Stimulated activated CD8-positive, alpha-beta memory T cell treated with anti-CD3 and anti-CD28 coated beads, Interleukin-2, amount 100 ng/mL, for 1 hour (primary cell): Measurements from ENCODE around the gene DVL1.
"Not testable (repeated sequence)": the region's sequence is repeated elsewhere in the genome, so short reads cannot be mapped to it uniquely, and the experiment has no call there.

ENCODE experiments used
- DNase-seq, 2 donors: peaks; one replicate each; pipeline ENCODE4 v3.0.0-alpha.2; 2020; ENCODE audit warnings: low read depth in 2 of 2

DVL1 gene

GRCh38 chr1:1327291-1327690 lies 21.9 kb downstream of the DVL1 start:
- no peak for DNase-seq

DNA sequence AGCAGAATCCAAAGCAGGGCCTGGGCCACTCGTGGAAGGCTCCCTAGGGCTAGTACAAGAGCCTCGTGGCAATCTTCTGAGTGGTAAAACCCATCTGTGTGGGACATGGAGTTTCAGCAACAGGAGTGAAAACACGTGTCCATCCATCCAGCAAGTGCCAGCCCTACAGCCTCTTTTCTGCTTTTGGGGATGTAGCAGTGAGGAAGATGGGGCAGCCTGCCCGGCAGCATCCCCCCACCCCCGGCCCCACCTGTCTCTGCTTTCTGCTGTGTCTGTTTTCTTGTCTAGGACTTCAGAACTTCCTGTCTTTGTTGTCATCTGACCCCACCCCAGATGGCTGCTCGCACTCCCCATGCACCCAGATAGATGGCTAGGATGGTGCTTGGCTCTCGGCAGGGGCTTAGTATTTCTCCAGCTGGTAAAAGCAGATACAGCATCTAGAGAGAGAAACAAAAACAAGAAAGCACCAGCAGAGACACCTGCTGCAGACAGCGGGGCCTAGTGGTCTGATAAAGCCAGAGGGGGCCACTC lies 23.1 kb downstream of the DVL1 start:
- no peak for DNase-seq

DNA sequence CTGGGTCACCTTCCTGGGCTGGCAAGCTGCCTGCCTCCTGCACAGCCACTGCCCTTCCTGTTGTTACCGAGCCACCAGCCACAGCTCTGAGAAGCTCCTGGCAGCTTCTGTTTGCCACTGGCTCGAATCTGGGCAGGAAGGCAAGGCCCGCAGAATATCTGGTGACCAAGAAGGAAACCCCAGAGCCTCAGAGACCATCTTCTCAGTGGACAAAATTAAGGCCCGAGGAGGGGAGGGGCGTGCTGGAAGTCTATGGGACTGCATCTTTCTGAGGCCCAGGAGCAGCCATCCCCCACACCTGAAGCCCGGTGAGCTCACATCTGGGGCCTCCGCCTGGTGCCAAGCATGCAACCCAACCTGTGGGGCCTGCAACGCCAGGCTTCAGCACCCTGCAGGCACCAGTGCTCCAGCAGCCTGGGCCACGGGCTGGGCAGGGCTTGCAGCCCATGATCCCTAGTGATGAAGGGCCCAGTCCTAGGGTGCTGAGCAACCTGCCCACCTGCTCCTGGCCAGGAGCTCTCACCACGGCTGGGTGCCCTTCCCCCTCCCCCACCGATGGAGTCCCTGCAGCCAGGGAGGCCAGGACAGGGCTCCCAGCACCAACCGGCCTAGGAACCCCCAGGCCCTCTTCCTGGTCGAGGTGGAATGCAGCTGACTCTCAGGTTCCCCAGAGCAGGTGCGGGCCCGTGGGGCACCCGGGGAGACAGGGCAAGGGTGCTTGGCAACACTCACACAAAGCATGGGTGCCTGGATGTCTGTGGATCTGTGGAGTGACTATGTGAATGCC lies 23.7 kb downstream of the DVL1 start:
- no peak for DNase-seq

GRCh38 chr1:1324524-1325287 lies 24.5 kb downstream of the DVL1 start, which contains the start of the genes CPTP and INTS11:
Gene CPTP (plus strand): TSS chr1:1324802. CDS start chr1:1326911, 2,109 bp downstream.
Gene INTS11 (minus strand): TSS chr1:1324660. CDS start chr1:1324608, 52 bp downstream.
- DNase-seq = peak; percentile 91 to 96

DNA sequence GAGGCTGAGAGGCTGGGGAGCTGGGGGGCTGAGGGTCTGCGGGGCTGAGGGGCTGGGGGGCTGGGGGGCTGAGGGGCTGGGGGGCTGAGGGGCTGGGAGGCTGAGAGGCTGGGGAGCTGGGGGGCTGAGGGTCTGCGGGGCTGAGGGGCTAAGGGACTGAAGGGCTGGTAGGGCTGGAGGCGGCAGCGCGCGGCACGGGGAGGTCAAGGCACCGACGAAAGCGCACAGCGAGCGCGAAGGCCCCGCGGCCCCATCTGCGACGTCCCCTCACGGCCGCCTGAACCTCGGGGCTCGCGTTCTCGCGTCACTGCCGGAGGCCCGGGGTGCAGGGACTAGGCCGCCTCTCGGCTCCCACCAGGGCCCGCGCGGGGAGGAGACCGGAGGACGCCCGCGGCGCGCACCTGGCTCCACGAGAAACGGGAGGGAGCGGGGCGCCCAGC lies 25.1 kb downstream of the DVL1 start:
- DNase-seq = no peak

DNA sequence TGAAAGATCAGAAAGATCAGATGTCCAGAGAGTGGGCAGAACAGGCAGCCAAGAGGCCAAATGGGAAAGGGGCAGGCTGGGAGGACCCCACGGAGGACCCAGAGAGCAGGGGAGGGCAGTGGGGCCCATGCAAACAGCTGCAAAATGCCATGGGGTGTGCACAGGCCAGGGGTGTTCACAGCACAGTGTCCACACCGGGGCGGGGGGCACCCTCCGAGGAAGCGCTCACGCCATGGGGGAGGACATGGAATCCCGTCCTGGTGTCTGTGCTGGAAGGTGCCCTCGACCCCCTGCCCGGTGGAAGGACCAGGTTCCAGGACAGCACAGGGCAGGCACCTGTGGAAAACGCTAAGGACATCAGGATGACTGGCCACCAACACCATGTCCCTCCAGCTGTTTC lies 26.3 kb downstream of the DVL1 start:
- no peak for DNase-seq

DNA sequence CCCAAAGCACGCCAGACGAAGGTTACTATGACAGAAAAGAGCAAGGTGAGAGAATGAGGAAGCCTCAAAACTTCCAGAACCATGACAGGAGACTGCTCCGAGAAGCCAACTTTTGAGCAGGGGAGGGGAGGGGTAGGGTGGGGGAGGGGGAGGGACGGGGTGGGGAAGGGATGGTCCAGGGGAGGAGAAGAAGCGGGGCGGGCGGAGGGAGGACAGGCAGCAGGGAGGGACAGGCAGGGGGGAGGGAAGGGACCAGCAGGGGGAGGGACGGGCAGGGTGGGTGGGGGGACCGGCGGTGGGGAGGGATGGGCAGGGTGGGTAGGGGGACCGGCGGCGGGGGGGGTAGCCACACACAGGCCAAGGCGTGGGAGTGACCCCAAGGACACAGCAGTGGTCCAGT lies 26.8 kb downstream of the DVL1 start:
- no peak for DNase-seq

DNA sequence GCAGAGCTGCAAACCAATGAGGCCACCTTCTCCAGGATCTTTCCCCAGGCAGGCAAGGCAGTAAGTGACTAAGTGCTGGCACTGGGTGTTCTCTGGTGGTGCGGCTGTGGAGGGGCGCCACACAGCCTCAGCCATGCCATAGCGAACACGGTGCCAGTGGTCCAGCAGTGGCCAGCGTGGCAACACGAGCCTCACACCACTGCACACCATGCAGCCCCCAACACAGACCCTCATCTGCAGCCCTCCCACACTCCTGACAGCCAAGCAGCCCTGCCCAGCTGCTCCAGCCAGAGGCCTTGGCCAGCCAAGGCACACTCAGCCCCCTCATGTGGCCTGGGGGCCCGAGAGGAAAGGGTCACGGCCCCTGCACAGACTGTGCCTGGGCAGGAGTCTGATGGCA lies 27.7 kb downstream of the DVL1 start:
- no peak for DNase-seq

GRCh38 chr1:1320666-1321448 lies 28.4 kb downstream of the DVL1 start:
- no peak for DNase-seq

DNA sequence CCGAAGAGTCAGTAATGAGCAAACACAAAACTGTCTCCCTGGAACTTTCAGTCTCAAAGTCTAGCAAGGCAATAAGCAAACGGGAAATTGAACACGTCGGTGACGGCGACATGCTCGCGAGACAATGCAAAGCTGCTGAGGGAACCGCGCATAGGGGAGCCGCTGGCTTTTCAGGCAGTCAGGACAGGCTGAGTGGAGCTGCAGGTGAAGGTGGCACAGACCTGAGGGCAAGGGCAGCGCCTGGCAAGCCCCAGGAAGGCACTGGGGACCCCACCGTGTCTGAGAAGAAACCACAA lies 29.6 kb downstream of the DVL1 start:
- DNase-seq = no peak

DNA sequence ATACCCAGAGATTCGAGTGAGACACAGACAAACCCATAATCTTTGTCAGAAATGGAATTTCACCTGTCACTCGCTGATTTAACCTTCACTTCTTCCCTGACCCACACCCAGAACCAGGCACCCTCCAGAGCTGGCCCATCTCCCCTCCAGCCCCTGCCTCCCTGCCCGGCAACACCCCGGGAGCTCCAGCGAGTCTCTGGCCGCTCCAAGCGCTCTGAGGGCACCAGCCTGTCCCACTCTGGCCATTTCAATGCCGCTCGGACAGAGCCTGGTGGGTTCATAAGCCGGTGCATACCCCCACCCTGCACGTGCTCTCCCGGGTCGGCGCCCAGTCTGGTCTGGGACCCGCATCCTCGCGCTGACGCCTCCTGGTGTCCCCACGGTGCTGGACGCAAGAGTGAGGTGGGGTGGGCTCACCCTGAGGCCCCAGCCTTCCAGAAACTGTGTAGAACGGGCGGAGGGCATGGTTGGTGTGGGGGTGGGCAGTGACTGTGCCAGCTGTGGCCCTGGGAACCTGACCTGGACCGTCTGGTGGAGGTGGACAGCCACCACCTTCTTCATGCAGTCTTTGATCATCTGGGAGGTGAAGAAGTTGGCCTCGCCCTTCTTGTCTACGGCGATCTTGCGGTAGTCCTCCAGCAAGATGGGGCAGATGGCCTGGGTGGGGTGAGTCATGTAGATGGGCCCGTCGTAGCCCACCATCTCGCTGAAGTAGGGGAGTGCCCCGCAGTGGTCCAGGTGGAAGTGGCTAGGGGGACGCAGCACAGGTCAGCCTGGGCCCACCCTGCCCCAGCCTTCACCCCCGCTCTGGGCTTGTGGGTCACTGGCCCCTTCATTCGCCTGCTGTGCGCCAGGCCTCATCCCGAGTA lies 30.2 kb downstream of the DVL1 start:
- no peak for DNase-seq

DNA sequence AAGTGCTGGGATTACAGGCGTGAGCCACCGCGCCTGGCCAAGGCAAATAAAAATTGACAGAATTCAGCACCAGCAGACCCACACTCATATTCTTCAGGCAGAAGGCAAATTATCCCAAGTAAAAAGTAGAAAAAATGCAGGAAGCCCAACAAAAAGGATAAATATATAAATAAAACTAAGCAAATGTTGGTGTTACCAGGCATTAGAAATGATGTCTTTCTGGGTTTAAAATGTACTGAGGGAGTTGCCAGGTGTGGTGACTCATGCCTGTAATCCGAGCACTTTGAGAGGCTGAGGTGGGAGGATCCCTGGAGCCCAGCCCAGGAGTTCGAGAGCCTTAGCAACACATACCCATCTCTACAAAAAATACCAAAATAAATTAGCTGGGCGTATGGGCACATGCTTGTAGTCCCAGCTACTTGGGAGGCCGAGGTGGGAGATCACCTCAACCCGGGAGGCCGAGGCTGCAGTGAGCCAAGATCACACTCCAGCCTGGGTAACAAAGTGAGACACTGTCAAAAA lies 31.0 kb downstream of the DVL1 start:
- no peak for DNase-seq

- no peak for DNase-seq
Measured at GRCh38 chr1:1317420-1317819, 31.8 kb downstream of the DVL1 start.

DNA sequence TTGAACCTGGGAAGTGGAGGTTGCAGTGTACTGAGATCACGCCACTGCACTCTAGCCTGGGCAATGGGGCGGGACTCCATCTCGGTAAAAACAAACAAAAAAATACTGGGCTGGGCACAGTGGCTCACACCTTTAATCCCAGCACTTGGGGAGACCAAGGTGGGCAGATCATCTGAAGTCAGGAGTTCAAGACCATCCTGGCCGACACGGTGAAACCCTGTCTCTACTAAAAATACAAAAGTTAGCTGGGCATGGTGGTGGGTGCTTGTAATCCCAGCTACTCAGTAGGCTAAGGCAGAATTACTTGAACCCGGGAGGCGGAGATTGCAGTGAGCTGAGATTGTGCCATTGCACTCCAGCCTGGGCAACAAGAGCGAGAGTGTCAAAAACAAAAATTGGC lies 33.0 kb downstream of the DVL1 start:
- not testable (repeated sequence) for DNase-seq

DNA sequence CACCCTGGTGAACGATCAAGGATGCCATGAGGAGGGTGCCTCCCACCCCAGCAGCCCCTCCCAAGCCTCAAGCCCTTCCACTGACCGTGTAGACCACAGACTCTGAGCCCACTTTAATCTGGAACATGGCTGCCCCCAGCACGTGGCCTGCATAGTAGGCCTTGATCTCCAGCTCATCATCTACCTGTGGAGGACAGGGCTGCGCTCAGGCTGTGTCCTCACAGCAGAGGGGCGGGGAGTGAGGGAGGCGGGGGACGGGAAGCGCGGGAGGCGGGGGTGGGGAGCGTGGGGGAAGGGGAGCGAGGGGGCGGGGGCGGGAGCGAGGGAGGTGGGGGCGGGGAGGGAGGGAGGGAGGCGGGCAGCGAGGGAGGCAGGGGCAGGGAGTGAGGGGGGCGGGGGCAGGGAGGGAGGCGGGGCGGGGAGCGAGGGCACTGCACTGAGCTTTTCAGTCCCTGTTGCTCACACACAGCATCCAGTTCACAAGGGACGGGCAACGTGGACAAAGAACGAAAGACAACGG lies 33.7 kb downstream of the DVL1 start:
- DNase-seq = no peak

DNA sequence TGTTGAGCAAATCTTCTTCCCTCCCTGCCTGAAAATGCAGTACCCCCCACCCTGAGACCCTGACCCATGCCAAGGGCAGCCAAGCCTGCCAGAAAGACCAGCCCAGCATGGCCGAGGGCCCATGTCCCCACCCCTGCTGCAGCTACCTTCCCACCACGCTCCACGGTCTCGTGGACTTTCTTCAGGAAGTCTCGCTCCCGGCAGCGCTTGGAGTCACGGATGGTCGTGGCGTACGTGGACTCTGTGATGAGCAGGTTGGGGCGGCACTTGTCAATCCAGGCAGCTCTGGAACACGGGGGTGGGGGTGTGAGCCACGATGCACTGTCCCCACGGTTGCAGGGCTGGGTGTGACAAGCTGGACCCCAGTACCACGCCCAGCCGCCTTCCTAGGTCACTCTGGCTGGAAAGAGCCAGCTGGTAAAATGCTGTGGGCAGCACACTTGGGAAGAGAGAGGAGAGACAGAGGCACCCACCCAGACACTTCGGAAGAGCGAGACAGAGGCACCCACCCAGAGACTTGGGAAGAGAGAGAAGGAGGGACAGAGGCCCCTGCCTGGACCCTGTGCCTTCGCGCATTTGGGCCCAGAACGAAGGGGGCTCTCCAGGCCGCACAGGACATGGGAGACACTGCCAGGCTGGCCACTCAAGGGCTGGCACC lies 34.4 kb downstream of the DVL1 start:
- no peak for DNase-seq

DNA sequence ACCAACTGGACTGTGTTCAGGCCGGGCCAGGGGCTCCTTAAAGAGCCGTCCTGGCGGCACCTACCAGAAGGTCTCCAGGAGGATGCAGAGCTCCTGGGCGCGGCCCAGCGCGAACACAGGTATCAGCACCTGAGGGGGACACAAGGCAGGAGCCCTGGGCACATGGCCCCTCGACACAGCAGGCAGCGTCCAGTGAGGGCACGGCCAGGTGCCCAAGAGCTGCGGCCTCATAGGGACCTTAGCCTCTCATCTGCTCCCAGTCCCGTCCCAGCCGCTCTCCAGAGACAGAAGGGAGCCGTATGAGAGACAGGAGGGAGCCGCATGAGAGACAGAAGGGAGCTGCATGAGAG lies 35.0 kb downstream of the DVL1 start:
- DNase-seq = no peak

- no peak for DNase-seq
Measured at GRCh38 chr1:1313500-1314236, 35.5 kb downstream of the DVL1 start.

GRCh38 chr1:1312450-1313314 lies 36.5 kb downstream of the DVL1 start:
- DNase-seq = no peak
